Hepatic stellate cell (primary cell): ENCODE data around the gene TMCO2.
A peak's percentile ranks its signal among the peaks of the same experiment; 100 is the strongest.

Experiments
- DNase-seq: peaks from one replicate; pipeline ENCODE4 v3.0.0; 2011; ENCODE audit warnings: low spot score

Gene TMCO2

DNA sequence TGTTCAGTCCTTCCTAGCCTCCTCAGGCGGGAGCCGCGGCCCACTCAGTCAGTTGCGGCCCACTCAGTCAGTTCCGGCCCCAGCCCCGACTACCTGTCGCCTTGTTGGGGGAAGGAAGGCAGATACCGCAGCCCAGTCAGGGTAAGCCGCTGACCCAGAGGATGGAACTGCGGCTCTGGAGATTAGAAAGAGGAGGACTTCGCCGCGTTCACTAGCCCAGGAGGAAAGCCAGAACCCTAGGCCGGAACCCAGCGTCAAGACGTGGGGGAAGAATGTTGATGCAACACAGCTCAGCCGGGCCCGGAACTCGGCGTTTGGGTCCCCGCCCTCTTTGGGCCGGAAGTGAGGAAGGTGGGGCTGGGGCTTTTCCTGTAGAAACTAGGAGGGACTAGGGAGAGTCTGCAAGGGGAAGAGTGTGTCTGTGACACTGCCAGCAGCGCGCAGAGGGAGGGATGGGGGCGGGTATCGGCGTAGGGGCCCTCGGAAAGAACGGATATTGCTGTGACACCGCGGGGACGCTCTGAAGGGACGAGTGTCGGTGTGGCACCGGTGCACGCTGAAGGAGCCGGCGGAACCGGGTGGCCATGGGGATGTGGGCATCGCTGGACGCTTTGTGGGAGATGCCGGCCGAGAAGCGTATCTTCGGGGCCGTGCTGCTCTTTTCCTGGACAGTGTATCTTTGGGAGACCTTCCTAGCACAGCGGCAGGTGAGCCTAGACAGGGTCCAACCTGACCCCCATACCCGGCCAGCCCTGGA is 10.1 kb downstream of the TMCO2 start, which contains the start of gene ZMPSTE24:
ZMPSTE24 (plus strand) TSS at position 549 of the 757 bp plus-strand sequence; CDS start at position 585, 36 bp downstream.
- peak; percentile 83 for DNase-seq

GRCh38 chr1:40258445-40258769 is 10.7 kb downstream of the TMCO2 start:
- no peak for DNase-seq

DNA sequence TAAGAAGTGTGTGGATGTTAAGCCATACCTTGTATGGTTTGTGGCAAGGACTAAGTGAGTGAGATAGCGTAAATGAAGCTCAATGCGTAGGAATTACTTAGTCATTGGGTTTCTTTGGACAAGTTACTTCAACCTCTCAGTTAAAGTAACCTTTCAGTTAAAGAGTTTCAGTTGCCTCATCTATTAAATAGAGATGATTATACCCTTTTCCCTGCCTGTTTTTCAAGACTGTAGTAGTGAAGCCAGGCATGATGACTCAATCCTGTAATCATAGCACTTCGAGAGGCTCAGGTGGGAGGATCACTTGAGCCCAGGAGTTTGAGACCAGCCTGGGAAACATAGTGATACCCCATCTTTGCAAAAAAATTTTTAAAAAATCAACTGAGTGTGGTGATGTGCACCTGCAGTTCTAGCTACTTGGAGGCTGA is 16.6 kb downstream of the TMCO2 start:
- DNase-seq = no peak

DNA sequence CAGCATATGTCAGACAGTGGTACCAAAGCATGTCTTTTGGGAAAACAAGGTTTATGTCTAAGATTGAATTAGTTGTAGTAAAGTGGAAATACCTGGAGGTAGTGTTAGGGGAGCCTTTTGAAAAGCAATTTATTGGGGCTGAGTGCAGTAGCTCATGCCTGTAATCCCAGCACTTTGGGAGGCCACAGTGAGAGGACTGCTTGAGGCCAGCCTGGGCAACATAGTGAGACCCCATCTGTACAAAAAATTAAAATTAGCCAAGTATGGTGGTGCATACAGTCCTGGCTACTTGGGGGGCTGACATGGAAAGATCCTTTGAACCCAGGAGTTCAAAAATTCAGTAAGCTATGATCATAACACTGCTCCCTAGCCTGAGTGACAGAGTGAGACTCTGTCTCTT is 17.6 kb downstream of the TMCO2 start:
- DNase-seq = no peak

DNA sequence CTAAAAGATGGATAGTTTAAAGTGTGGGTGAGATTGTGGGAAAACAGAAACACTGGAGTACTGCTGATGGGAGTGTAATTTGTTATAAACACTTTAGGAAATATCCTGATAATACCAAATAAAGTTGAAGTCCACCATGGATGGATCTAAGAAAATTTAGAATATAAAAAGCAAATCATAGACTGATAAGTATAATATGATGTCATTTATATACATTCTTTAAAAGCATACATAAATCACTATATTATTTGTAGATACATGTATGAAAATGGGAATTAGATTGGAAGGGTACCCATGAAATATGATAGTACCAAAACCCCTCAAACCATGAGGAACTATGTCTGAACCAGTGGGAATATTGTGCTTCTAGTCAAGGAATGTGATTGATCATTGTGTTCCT is 18.2 kb downstream of the TMCO2 start:
- no peak for DNase-seq

DNA sequence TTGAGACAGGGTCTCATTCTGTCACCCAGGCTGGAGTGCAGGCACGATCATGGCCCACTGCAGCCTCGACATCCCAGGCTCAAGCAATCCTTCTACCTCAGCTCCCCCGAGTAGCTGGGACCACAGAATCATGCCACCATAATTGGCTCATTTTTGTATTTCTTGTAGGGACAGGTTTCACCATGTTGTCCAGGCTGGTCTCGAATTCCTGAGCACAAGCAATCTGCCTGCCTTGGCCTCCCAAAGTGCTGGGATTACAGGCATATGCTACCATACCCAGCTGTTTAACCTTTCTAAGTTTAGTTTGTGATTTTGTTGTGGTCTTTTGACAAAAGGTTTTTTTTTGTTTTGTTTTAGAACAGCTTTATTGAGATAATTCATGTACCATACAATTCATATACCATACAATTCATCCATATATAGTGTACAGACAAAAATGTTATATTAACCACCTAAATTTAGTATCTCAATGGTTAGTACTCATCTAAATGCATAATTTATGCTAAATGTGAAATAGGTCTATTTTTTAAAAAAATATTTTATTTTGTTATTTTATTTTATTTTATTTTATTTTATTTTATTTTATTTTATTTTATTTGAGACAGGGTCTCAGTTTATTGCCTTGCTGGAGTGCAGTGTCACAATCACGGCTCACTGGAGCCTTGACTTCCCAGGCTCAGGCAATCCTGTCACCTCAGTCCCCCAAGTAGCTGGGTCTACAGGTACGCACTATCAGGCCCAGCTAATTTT is 19.2 kb downstream of the TMCO2 start:
- no peak for DNase-seq

GRCh38 chr1:40267767-40268187 is 20.0 kb downstream of the TMCO2 start:
- peak; percentile 77 for DNase-seq

- DNase-seq = no peak
These were observed 20.5 kb downstream of the TMCO2 start for GRCh38 chr1:40268211-40268610.

DNA sequence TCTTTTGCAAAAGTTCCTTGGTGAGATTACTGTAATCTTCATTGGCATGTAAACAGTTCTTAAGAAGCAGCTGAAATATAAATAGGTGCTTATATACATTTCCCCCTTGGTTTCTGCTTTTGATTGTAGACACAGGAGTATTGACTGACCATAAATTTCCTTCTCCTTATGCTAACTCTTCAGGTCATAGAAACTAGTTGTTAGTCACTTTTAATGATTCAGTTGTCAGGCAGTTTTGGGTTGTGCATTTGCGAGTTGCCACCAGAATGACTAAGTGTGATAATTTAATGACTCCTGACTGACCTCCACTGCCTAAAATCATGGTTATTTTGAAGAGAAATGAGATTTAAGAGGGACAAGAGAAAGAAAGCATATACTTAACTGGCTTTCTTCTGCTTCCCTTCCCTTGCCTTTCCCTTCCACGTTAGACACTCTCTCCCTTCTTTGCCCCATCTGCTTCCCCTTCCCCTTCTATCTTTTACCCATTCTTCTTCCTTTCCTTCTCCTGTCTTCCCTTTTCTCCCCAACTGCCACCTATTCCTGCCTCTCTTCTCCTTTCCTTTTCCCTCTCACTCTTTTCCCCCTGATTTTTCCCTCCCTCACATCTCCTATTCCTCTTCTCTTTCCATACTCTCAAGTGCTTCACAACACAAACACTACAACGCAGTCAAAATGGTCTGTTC is 22.6 kb downstream of the TMCO2 start:
- DNase-seq = no peak

GRCh38 chr1:40272653-40273213 is 25.0 kb downstream of the TMCO2 start:
- no peak for DNase-seq

GRCh38 chr1:40273547-40274166 is 25.9 kb downstream of the TMCO2 start:
- DNase-seq = no peak

DNA sequence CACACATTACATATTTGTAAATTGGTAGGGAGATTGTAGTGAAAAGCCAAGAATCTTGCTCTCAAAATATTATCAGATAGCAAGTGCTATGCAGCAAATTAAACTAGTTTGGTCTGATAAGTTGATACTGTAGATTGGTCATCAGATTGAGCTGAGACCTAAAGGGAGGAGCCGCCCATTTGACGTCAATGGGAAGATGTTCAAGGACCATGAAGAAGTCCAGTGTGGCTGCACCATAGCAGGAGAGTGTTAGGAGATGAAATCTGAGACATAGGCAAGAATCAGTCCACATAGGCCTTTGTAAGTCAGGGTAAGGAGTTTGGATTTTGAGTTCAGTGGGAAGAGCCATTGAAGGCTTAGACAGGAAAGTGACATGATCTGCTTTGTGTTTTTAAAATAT is 26.6 kb downstream of the TMCO2 start:
- DNase-seq = no peak

DNA sequence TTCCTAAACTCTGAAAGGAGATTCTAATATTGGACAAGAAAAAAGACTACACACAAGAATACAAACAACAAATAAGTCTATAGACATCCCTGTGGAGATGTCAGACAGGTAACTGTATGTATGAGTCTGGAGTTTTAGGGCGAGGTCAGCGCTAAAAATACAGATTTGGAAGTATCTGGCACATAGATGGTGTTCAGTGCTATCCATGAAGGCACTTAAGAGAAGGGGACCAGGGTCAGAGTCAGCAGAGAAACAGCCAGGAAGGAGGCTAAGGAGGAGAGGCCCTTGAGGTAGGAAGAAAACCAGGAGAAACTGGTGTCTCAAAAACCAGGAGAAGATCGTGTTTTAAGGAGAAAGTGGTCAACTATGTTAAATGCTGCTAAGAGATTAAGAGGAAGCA is 28.4 kb downstream of the TMCO2 start:
- no peak for DNase-seq

DNA sequence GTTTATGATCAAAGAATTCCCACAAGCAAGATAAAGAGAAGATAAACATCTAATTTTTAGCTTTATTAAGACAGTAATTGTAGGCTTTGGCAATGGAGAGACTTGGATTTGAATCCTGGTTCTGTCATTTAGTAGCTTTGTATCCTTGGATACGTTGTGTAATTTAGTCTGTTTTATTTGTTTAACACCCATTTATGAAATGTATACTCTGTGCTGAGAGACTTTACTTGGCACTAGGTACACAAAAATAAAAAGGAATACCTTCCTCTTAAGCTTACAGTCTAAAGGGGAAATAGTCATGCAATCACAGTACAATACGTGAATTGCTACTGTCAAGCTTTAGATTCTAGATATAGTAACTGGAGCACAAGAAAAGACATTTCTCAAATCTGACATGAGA is 34.1 kb downstream of the TMCO2 start:
- no peak for DNase-seq

- DNase-seq = no peak
These were observed 43.6 kb downstream of the TMCO2 start for GRCh38 chr1:40291293-40291692.

DNA sequence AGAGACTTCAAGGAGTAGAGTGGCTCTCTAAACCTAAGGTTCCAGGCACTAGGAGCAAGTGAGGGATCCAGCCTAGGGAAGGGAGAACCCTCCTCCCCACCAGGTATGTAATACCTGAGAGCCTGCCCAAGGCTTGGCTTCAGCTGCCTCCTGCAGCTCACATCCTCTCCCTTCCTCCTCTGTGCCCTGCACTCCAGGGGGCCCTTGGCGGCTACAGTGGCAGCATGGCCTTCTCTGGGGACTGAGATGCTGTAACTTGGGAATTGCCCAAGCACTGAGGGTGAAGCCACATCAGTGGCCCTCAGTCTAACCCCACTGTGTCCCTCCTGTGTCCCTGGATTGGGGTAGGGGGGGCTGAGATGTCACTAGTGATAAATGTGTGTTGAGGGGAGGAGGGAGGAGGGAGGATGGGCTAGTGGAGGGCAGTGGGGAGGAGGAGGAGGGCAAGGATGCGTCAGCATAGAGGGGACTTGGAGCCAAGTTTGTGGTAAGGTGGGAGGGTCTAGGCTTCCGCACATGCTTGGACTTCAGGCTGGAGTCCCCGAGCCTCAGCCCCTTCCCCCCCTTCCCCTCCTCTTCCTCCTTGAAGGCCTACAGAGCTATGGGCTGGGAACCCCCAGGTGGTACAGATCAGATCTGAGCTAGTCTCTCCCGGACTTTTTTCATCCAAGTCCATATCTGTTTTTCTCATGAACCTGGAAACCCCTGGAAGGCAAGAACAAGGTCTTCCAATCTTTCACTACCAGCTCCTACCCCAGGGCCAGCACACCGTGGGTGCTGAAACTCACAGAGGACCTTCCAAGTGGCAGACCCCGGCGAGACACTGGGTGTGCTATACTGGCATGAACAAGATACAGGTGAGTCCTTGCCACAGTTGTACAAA is 51.9 kb downstream of the TMCO2 start:
- no peak for DNase-seq

- no peak for DNase-seq
These were observed 52.5 kb downstream of the TMCO2 start for GRCh38 chr1:40300249-40300567.

DNA sequence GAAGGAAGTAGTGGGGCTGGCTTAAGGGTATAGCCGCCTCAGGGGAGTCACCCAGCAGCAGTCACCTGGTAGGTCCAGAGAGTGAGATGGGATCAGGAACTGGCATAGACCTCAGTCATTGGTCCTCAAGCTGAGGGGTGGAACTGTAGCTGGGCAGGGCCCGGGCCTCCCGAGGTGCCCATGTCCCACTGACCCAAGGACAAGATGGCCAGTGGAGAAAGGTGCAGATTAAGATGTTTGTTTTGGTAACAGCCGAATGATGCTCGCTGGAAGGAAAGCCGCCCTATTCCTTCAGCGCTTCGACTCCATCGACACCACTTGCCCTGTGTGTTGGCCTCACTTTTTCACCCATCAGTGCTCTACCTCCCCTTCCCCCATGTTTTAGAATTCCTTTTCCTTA is 52.9 kb downstream of the TMCO2 start:
- no peak for DNase-seq

- no peak for DNase-seq
These were observed 53.3 kb downstream of the TMCO2 start for GRCh38 chr1:40301066-40301465.
